Spleen (tissue), 11 donors: ENCODE data around the gene CFAP69. TPM values are rescaled to one million over a fixed set of nuclear protein-coding genes. Genes with fewer than 3 reads are reported as not detected.

ENCODE experiments used
- DNase-seq: peaks from one replicate; pipeline ENCODE4 v3.0.0-alpha.2; 2020
- H3K27ac ChIP-seq, 8 donors: fragments of 200-600 bp; sonication (generic) in 7 of 8; 1 replicate in 4 of 8; 2 replicates in 4 of 8; pipeline versions ENCODE4 v1.5.0 to v1.8.0; 2016 to 2021; ENCODE audit warnings: inconsistent platforms in 4 of 8, mild to moderate bottlenecking in 4 of 8, moderate library complexity in 1 of 8
- H3K27me3 ChIP-seq, 7 donors: fragments of 200-600 bp; sonication (generic) in 6 of 7; replicated peaks in 1 of 7; 1 replicate in 4 of 7; 2 replicates in 3 of 7; pipeline versions ENCODE4 v1.5.0 to v1.8.0; 2016 to 2021; ENCODE audit warnings: inconsistent platforms in 3 of 7, mild to moderate bottlenecking in 1 of 7
- H3K36me3 ChIP-seq, 6 donors: fragments of 200-600 bp; sonication (generic) in 5 of 6; 1 replicate in 4 of 6; 2 replicates in 2 of 6; pipeline versions ENCODE4 v1.5.0 to v1.8.0; 2016 to 2021; ENCODE audit warnings: inconsistent platforms in 2 of 6
- H3K4me1 ChIP-seq, 6 donors: fragments of 200-600 bp; sonication (generic) in 5 of 6; 1 replicate in 3 of 6; 2 replicates in 3 of 6; pipeline versions ENCODE4 v1.5.0 to v1.8.0; 2016 to 2021; ENCODE audit warnings: inconsistent platforms in 3 of 6
- H3K4me3 ChIP-seq, 8 donors: fragments of 200-600 bp; sonication (generic) in 7 of 8; 1 replicate in 4 of 8; 2 replicates in 4 of 8; pipeline versions ENCODE4 v1.5.0 to v1.8.0; 2016 to 2021; ENCODE audit warnings: inconsistent platforms in 4 of 8, mild to moderate bottlenecking in 4 of 8, moderate library complexity in 2 of 8
- H3K9me3 ChIP-seq, 8 donors: fragments of 200-600 bp; sonication (generic) in 7 of 8; 1 replicate in 4 of 8; 2 replicates in 4 of 8; pipeline versions ENCODE4 v1.5.0 to v1.8.0; 2016 to 2021; ENCODE audit warnings: inconsistent platforms in 4 of 8
- POLR2A ChIP-seq, 3 donors: fragments of 450-650 bp; IDR thresholded peaks; one replicate each; pipeline ENCODE4 v1.5.1; 2017; ENCODE audit warnings: antibody characterized with exemption in 3 of 3, mild to moderate bottlenecking in 1 of 3
- POLR2AphosphoS5 ChIP-seq, 3 donors: sonication (generic); formaldehyde crosslinking; IDR thresholded peaks; one replicate each; pipeline ENCODE4 v1.5.1; 2017; ENCODE audit warnings: antibody characterized with exemption in 3 of 3
- WGBS, 5 donors: extraction: QIAGEN DNeasy Blood & Tissue Kit in 3 of 5; methylation state at CpG; one replicate each; pipeline versions ENCODE4 v1.1.5 to v1.1.7; 2013 to 2018; 5-methylcytosine and 5-hydroxymethylcytosine counted together
- intact Hi-C: fragments of 100-400 bp; cut with DNase I; formaldehyde crosslinking; loops from one replicate; pipeline ENCODE4 v1.15.0; 2023; ENCODE audit warnings: low total_unique reads
- polyA plus RNA-seq, 3 donors: library from polyadenylated mRNA; stranded (reverse); fragments of 200-250 nt; gene quantifications; one replicate each; pipeline ENCODE4 v1.2.1, GENCODE V29; 2013
- total RNA-seq, 7 donors: library from RNA; depleted of rRNA in 3 of 7; stranded (reverse); fragments of >200 nt in 3 of 7; fragmentation: NEBNext Ultra II Directional in 4 of 7; extraction: Animal tissue kit (Norgen Biotek cat#: 25700) in 4 of 7; gene quantifications; one replicate each; pipeline versions ENCODE4 v1.1.0 to v1.2.1, GENCODE V29; 2016 to 2021
- TF ChIP-seq, protein P1 (sequence below), 11 experiments: fragments of 200-600 bp in 7 of 11; fragments of 450-650 bp in 4 of 11; sonication (generic) in 4 of 11; IDR thresholded peaks in 8 of 11; conservative IDR thresholded peaks in 3 of 11; 1 replicate in 7 of 11; 2 replicates in 4 of 11; pipeline versions ENCODE4 v1.4.0 to v1.8.0; 2016 to 2021; ENCODE audit warnings: antibody characterized with exemption in 11 of 11, inconsistent platforms in 4 of 11, mild to moderate bottlenecking in 1 of 11
- donor health status: healthy with polysubstance abuse.
- donor health status: DM: no; HTN: no; CAD: no; lungs with moderate emphysema.
- donor health status: DM: no; HTN: no; CAD: no.
- donor health status: Bipolar disorder and iron deficiency.
- donor health status: healthy.
- donor health status: DM: no; HTN: no; CAD: no.
- donor health status: DM: yes; HTN: yes; CAD: no.

Gene CFAP69
- total and polyA plus RNA-seq, 10 donors = 1.0 to 15.8 (median 7.4) TPM

DNA sequence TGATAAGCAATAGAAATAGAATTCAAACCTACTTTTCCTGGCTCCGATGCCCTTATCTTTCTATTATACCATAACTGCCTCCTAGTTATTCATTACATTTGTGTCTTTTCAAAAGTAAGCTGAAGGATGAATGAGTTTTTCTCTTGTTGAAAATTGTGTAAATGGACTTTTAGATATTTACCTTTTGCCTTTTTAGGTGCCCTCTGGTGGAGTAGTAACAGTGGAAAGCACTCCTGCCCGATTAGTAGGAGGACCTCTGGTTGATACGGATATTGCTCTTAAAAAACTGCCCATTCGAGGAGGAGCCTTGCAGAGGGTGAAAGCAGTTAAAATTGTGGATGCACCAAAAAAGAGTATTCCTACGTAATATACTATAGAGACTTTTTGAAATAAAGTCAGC lies 64.9 kb downstream of the CFAP69 start:
- intact Hi-C loops = no loop called here
- Histone ChIP-seq H3K9me3 (no peaks in the 10 kb centered on the region), H3K4me1 (no peaks in the 10 kb centered on the region), H3K4me3 (no peak overlapping the region), H3K36me3 (no peaks in the 10 kb centered on the region), H3K27ac (no peak overlapping the region), H3K27me3 (no peaks in the 10 kb centered on the region)
- DNase-seq = no peak
- TF ChIP-seq, protein P1, sequence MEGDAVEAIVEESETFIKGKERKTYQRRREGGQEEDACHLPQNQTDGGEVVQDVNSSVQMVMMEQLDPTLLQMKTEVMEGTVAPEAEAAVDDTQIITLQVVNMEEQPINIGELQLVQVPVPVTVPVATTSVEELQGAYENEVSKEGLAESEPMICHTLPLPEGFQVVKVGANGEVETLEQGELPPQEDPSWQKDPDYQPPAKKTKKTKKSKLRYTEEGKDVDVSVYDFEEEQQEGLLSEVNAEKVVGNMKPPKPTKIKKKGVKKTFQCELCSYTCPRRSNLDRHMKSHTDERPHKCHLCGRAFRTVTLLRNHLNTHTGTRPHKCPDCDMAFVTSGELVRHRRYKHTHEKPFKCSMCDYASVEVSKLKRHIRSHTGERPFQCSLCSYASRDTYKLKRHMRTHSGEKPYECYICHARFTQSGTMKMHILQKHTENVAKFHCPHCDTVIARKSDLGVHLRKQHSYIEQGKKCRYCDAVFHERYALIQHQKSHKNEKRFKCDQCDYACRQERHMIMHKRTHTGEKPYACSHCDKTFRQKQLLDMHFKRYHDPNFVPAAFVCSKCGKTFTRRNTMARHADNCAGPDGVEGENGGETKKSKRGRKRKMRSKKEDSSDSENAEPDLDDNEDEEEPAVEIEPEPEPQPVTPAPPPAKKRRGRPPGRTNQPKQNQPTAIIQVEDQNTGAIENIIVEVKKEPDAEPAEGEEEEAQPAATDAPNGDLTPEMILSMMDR (IDR thresholded peaks at IDR 0.05 in 8 of 11, conservative IDR thresholded peaks at IDR 0.05 in 3 of 11) = no peak
- no peak for TF ChIP-seq POLR2A (IDR thresholded peaks at IDR 0.05)
- no peak for TF ChIP-seq POLR2AphosphoS5 (IDR thresholded peaks at IDR 0.05)
- WGBS, 5 donors = 89 to 92% (median 91%) methylated on average over 5 of the region's 5 CpGs

DNA sequence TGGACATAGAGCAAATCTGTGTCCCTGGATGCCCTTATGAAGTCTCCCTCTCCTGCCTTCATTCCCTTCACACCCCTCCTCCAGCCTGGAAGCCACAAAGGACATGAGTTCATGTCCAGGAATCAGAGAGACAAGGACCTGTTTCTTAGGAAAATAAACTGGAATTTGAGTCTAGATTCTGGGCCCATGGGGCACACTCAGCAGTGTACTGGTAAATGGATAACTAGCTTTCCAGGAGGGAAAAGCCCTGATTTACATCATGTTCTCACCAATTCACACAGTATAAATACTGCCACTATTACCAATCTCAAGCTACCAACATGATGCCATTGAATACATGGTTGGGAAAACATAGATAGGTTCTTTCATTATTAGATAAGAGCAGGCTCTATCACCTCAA lies 66.2 kb downstream of the CFAP69 start:
- intact Hi-C loops = no loop called here
- H3K4me1 ChIP-seq = no peaks in the 10 kb centered on the region
- no peak overlapping the region for H3K4me3 ChIP-seq
- no peaks in the 10 kb centered on the region for H3K36me3 ChIP-seq
- no peak overlapping the region for H3K27ac ChIP-seq
- no peaks in the 10 kb centered on the region for H3K9me3 ChIP-seq
- TF ChIP-seq POLR2AphosphoS5 (IDR thresholded peaks at IDR 0.05) = no peak
- TF ChIP-seq, protein P1 (IDR thresholded peaks at IDR 0.05 in 8 of 11, conservative IDR thresholded peaks at IDR 0.05 in 3 of 11) = no peak
- TF ChIP-seq POLR2A (IDR thresholded peaks at IDR 0.05) = no peak
- no peak for DNase-seq
- no peaks in the 10 kb centered on the region for H3K27me3 ChIP-seq

DNA sequence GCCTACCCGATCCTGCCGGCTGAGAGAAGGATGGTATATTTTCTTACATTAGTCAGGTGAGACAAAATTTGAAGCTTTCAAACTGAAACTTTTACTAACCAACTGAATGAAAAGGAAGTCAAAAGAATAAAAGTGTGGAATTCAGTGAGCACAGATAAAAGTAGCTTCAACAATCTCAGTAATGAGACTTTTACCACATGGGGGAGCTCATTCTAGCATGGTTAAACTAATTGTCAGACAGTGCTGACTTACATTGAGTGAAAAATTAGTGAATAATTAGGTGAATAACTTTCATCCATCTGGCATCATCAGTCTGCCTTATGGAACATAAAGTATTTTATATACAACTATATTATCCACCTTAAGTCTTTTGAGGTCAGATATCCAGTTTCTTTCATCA lies 67.8 kb downstream of the CFAP69 start:
- TF ChIP-seq, protein P1 (IDR thresholded peaks at IDR 0.05 in 8 of 11, conservative IDR thresholded peaks at IDR 0.05 in 3 of 11) = no peak
- TF ChIP-seq POLR2AphosphoS5 (IDR thresholded peaks at IDR 0.05) (no peak), POLR2A (IDR thresholded peaks at IDR 0.05) (no peak)
- H3K4me1 ChIP-seq = no peaks in the 10 kb centered on the region
- no peak for DNase-seq
- 91 to 94% (median 93%) methylated on average over 2 of the region's 2 CpGs for WGBS, 5 donors
- peaks cover 0 to 5% (median 0%) of the 10 kb centered on the region in 7 donors for H3K27me3 ChIP-seq
- no peaks in the 10 kb centered on the region for H3K9me3 ChIP-seq
- no peak overlapping the region for H3K4me3 ChIP-seq
- intact Hi-C loops = no loop called here
- H3K27ac ChIP-seq = no peak overlapping the region
- H3K36me3 ChIP-seq = no peaks in the 10 kb centered on the region

DNA sequence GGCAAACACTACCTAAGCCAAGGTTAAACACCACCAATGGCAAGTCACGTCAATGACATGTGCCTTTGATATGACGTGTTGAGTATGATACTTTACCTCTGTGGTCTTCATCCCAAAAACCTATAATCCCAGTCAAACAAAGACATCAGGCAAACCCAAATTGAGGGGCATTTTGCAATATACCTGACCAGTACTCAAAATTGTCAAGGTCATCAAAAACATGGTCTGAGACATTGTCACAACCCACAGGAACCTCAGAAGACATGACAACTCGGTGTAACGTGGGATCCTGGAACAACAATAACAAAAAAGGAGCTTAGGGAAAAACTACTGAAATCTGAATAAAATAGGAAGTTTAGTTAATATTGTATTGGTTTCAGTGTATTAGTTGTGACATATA lies 68.9 kb downstream of the CFAP69 start:
- H3K4me1 ChIP-seq = no peaks in the 10 kb centered on the region
- TF ChIP-seq POLR2AphosphoS5 (IDR thresholded peaks at IDR 0.05) (no peak), POLR2A (IDR thresholded peaks at IDR 0.05) (no peak)
- TF ChIP-seq, protein P1 (IDR thresholded peaks at IDR 0.05 in 8 of 11, conservative IDR thresholded peaks at IDR 0.05 in 3 of 11) = no peak
- H3K36me3 ChIP-seq = no peaks in the 10 kb centered on the region
- no peak overlapping the region for H3K27ac ChIP-seq
- intact Hi-C loops = no loop called here
- no peak for DNase-seq
- H3K4me3 ChIP-seq = no peak overlapping the region
- H3K27me3 ChIP-seq = peaks cover 0 to 13% (median 0%) of the 10 kb centered on the region in 7 donors
- 66 to 75% (median 70%) methylated on average over 4 of the region's 4 CpGs for WGBS, 5 donors
- no peaks in the 10 kb centered on the region for H3K9me3 ChIP-seq
